ENCODE data around the gene ZHX3.

Gene ZHX3

GRCh38 chr20:41139227-41140093 lies 178.1 kb downstream of the ZHX3 start:
- TF ChIP-seq, protein P1, sequence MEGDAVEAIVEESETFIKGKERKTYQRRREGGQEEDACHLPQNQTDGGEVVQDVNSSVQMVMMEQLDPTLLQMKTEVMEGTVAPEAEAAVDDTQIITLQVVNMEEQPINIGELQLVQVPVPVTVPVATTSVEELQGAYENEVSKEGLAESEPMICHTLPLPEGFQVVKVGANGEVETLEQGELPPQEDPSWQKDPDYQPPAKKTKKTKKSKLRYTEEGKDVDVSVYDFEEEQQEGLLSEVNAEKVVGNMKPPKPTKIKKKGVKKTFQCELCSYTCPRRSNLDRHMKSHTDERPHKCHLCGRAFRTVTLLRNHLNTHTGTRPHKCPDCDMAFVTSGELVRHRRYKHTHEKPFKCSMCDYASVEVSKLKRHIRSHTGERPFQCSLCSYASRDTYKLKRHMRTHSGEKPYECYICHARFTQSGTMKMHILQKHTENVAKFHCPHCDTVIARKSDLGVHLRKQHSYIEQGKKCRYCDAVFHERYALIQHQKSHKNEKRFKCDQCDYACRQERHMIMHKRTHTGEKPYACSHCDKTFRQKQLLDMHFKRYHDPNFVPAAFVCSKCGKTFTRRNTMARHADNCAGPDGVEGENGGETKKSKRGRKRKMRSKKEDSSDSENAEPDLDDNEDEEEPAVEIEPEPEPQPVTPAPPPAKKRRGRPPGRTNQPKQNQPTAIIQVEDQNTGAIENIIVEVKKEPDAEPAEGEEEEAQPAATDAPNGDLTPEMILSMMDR (conservative IDR thresholded peaks at IDR 0.05; ENCODE audit: low read depth, low read length): no peak
- no peak for DNase-seq (ENCODE audit: low read depth)
- H3K4me3 ChIP-seq (ENCODE audit: low read length): peak overlapping the region; percentile 75

GRCh38 chr20:41138475-41139226 lies 178.9 kb downstream of the ZHX3 start:
- TF ChIP-seq, protein P1 (conservative IDR thresholded peaks at IDR 0.05; ENCODE audit: low read depth, low read length): no peak
- no peak for DNase-seq (ENCODE audit: low read depth)
- H3K4me3 ChIP-seq (ENCODE audit: low read length): peak overlapping the region; percentile 75

DNA sequence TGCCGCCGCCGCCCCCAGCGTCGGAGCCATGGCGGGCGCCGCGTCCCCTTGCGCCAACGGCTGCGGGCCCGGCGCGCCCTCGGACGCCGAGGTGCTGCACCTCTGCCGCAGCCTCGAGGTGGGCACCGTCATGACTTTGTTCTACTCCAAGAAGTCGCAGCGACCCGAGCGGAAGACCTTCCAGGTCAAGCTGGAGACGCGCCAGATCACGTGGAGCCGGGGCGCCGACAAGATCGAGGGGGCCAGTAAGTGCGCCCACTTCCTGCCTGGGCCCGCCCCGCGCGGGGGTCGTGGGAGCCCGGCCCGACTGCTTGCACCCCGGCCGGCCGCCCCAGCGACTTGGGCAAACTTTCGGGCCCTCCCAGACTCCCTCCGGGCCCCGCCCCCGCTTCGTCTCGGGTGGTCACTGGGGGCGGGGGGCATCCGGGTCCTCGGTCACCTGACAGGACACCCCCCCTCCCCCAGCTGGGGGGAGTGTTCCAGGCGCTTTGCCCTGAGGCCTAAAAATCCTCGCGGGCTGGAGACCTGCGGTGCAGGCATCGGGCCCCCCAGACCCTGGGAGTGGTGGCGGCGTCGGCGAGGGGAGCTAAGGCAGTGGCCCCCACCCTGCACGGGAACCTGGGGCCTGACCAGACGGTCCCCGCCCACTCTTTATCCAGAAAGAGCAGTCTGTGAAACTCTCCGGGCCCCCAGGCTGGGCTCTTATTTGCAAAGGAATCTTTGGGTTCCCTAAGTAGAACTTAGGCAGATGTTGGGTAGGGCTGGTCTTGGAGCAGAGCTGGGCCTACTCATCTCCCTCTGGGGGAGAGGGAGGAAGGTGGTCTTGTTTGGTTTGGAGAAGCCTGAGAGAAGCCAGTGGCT lies 179.7 kb downstream of the ZHX3 start:
- TF ChIP-seq, protein P1 (conservative IDR thresholded peaks at IDR 0.05; ENCODE audit: low read depth, low read length): no peak
- DNase-seq (ENCODE audit: low read depth): no peak
- peak overlapping the region; percentile 75 for H3K4me3 ChIP-seq (ENCODE audit: low read length)

- DNase-seq (ENCODE audit: low read depth): no peak
- H3K4me3 ChIP-seq (ENCODE audit: low read length): peak within 1 kb of the TSS; percentile 75
- TF ChIP-seq, protein P1 (conservative IDR thresholded peaks at IDR 0.05; ENCODE audit: low read depth, low read length): no peak
Measured at GRCh38 chr20:41136680-41137613, 180.6 kb downstream of the ZHX3 start, which contains the start of gene PLCG1. PLCG1 (plus strand) TSS chr20:41137543; CDS start chr20:41137642, 99 bp downstream.

GRCh38 chr20:41135888-41136679 lies 181.4 kb downstream of the ZHX3 start:
- TF ChIP-seq, protein P1 (conservative IDR thresholded peaks at IDR 0.05; ENCODE audit: low read depth, low read length): no peak
- no peak for DNase-seq (ENCODE audit: low read depth)
- peak overlapping the region; percentile 61 for H3K4me3 ChIP-seq (ENCODE audit: low read length)

Measured in retinal pigment epithelial cell (primary cell).